GM12874 (cell line): ENCODE data around the gene ADAMTS2.

Source experiments
- CTCF ChIP-seq: IDR thresholded peaks from 2 replicates; pipeline ENCODE4 v1.5.1; 2011; ENCODE audit warnings: low read depth, mild to moderate bottlenecking, control low read depth, low read length, moderate library complexity; ENCODE audit not compliant: insufficient read depth

ADAMTS2 gene

GRCh38 chr5:179345433-179346321 lies at the start of gene ADAMTS2:
Gene ADAMTS2, minus strand, starts transcription at chr5:179345461. Its CDS starts 133 bp downstream, at chr5:179345328.
- no peak for TF ChIP-seq CTCF

- no peak for TF ChIP-seq CTCF
Observed at GRCh38 chr5:179393078-179393477, 47.8 kb upstream of the ADAMTS2 start.

GRCh38 chr5:179387151-179388110 lies 42.2 kb upstream of the ADAMTS2 start:
- no peak for TF ChIP-seq CTCF

- TF ChIP-seq CTCF = no peak
Observed at GRCh38 chr5:179385914-179386313, 40.7 kb upstream of the ADAMTS2 start.

GRCh38 chr5:179382486-179382885 lies 37.2 kb upstream of the ADAMTS2 start:
- TF ChIP-seq CTCF = no peak

- no peak for TF ChIP-seq CTCF
Observed at GRCh38 chr5:179381691-179382090, 36.4 kb upstream of the ADAMTS2 start.
